Glutamatergic neuron (in vitro differentiated cells): ENCODE measurements around the gene GAD2. TPM values are rescaled to one million over a fixed set of nuclear protein-coding genes. Genes with fewer than 3 reads are reported as not detected.

ENCODE experiments used
- DNase-seq: peaks from one replicate; pipeline ENCODE4 v3.0.0; 2022
- H3K27ac Mint-ChIP-seq: one replicate; pipeline ENCODE4 v1.8.0; 2020; ENCODE audit warnings: mild to moderate bottlenecking, mixed read lengths, inconsistent platforms; ENCODE audit not compliant: unreplicated experiment
- H3K27me3 Mint-ChIP-seq: one replicate; pipeline ENCODE4 v1.8.0; 2020; ENCODE audit warnings: mild to moderate bottlenecking, moderate library complexity, mixed read lengths, inconsistent platforms; ENCODE audit not compliant: unreplicated experiment
- H3K36me3 Mint-ChIP-seq: one replicate; pipeline ENCODE4 v1.8.0; 2020; ENCODE audit warnings: mild to moderate bottlenecking, mixed read lengths, inconsistent platforms; ENCODE audit not compliant: unreplicated experiment
- H3K4me1 Mint-ChIP-seq: one replicate; pipeline ENCODE4 v1.8.0; 2020; ENCODE audit warnings: mild to moderate bottlenecking, low read depth, mixed read lengths, inconsistent platforms; ENCODE audit not compliant: unreplicated experiment
- H3K4me3 Mint-ChIP-seq: one replicate; pipeline ENCODE4 v1.8.0; 2020; ENCODE audit warnings: mild to moderate bottlenecking, mixed read lengths, inconsistent platforms; ENCODE audit not compliant: unreplicated experiment
- H3K9me3 Mint-ChIP-seq: one replicate; pipeline ENCODE4 v1.8.0; 2020; ENCODE audit warnings: mild to moderate bottlenecking, moderate library complexity, mixed read lengths, inconsistent platforms; ENCODE audit not compliant: unreplicated experiment
- CTCF ChIP-seq: fragments of 200-600 bp; sonication (generic); IDR thresholded peaks from one replicate; pipeline ENCODE4 v1.5.0; 2021; ENCODE audit not compliant: partially characterized antibody, unreplicated experiment
- long read RNA-seq: library from polyadenylated mRNA; unstranded; transcript quantifications from one replicate; pipeline ENCODE4 v2.0.0, GENCODE V29; 2020; ENCODE audit not compliant: unreplicated experiment
- total RNA-seq: library from RNA; stranded (reverse); fragmentation: NEBNext Ultra II Directional; extraction: Animal tissue kit (Norgen Biotek cat#: 25700); gene quantifications from one replicate; pipeline ENCODE4 v1.2.1, GENCODE V29; 2021; ENCODE audit not compliant: unreplicated experiment

The GAD2 gene
- total RNA-seq: not detected
- long read RNA-seq: 0 reads

- H3K4me3 Mint-ChIP-seq: peak within 1 kb of the TSS; percentile 94
- H3K9me3 Mint-ChIP-seq: peaks cover 13% of the 10 kb centered on the region
- DNase-seq: peak; percentile 41
- peaks cover 6% of the 10 kb centered on the region for H3K36me3 Mint-ChIP-seq
- H3K27ac Mint-ChIP-seq: no peak within 1 kb of the TSS
- TF ChIP-seq CTCF: no peak
- H3K27me3 Mint-ChIP-seq: peaks cover 37% of the 10 kb centered on the region
- peaks cover 16% of the 10 kb centered on the region for H3K4me1 Mint-ChIP-seq
These were observed at the start of gene GAD2 for GRCh38 chr10:26216585-26217395. TSS of gene GAD2 (plus strand) at chr10:26216774. CDS start at chr10:26216810, 36 bp downstream.

- no peak overlapping the region for H3K27ac Mint-ChIP-seq
- no peaks in the 10 kb centered on the region for H3K36me3 Mint-ChIP-seq
- no peak overlapping the region for H3K4me3 Mint-ChIP-seq
- no peaks in the 10 kb centered on the region for H3K27me3 Mint-ChIP-seq
- no peaks in the 10 kb centered on the region for H3K9me3 Mint-ChIP-seq
- TF ChIP-seq CTCF: no peak
- H3K4me1 Mint-ChIP-seq: no peaks in the 10 kb centered on the region
- DNase-seq: no peak
These were observed 47.1 kb upstream of the GAD2 start for GRCh38 chr10:26169466-26169865.

- H3K27me3 Mint-ChIP-seq: no peaks in the 10 kb centered on the region
- TF ChIP-seq CTCF: no peak
- no peaks in the 10 kb centered on the region for H3K4me1 Mint-ChIP-seq
- H3K9me3 Mint-ChIP-seq: peaks cover 2% of the 10 kb centered on the region
- DNase-seq: no peak
- no peak overlapping the region for H3K27ac Mint-ChIP-seq
- no peak overlapping the region for H3K4me3 Mint-ChIP-seq
- H3K36me3 Mint-ChIP-seq: no peaks in the 10 kb centered on the region
These were observed 44.4 kb upstream of the GAD2 start for GRCh38 chr10:26172131-26172530.

GRCh38 chr10:26173837-26174236 lies 42.7 kb upstream of the GAD2 start:
- peaks cover 2% of the 10 kb centered on the region for H3K9me3 Mint-ChIP-seq
- H3K27me3 Mint-ChIP-seq: no peaks in the 10 kb centered on the region
- no peaks in the 10 kb centered on the region for H3K36me3 Mint-ChIP-seq
- TF ChIP-seq CTCF: no peak
- no peak for DNase-seq
- H3K4me1 Mint-ChIP-seq: no peaks in the 10 kb centered on the region
- H3K4me3 Mint-ChIP-seq: no peak overlapping the region
- H3K27ac Mint-ChIP-seq: no peak overlapping the region

- no peak for TF ChIP-seq CTCF
- H3K4me1 Mint-ChIP-seq: no peaks in the 10 kb centered on the region
- H3K27me3 Mint-ChIP-seq: no peaks in the 10 kb centered on the region
- DNase-seq: no peak
- H3K36me3 Mint-ChIP-seq: no peaks in the 10 kb centered on the region
- H3K4me3 Mint-ChIP-seq: no peak overlapping the region
- no peak overlapping the region for H3K27ac Mint-ChIP-seq
- peaks cover 3% of the 10 kb centered on the region for H3K9me3 Mint-ChIP-seq
These were observed 39.2 kb upstream of the GAD2 start for GRCh38 chr10:26177341-26177740.
